ENCODE measurements around the gene TTYH2. TPM values are rescaled to one million over a fixed set of nuclear protein-coding genes. Genes with fewer than 3 reads are reported as not detected.
"Not testable (repeated sequence)": the region's sequence is repeated elsewhere in the genome, so short reads cannot be mapped to it uniquely, and the experiment has no call there.

Gene TTYH2
- polyA plus RNA-seq, 1 donor from 2014 or later, result 2.5 TPM

- H2AFZ ChIP-seq (ENCODE audit: low read depth, low read length); H3K9me3 ChIP-seq (ENCODE audit: low read length); H3K4me3 ChIP-seq (ENCODE audit: low read length); H3K4me2 ChIP-seq (ENCODE audit: low read length); H3K27ac ChIP-seq (ENCODE audit: low read length); H3K79me2 ChIP-seq (replicated peaks; ENCODE audit: insufficient read depth, low read length); H3K9ac ChIP-seq (ENCODE audit: low read length); H3F3A ChIP-seq (ENCODE audit: insufficient read depth, low read length, poor library complexity, severe bottlenecking); H4K20me1 ChIP-seq (ENCODE audit: insufficient read depth); H3K9me2 ChIP-seq (ENCODE audit: insufficient read depth, low read length); H3K36me3 ChIP-seq (ENCODE audit: insufficient read depth, low read length); H3K27me3 ChIP-seq (ENCODE audit: insufficient read depth, low read depth, low read length): not testable (repeated sequence)
Measured at GRCh38 chr17:74282274-74282586, 68.9 kb downstream of the TTYH2 start.

DNA sequence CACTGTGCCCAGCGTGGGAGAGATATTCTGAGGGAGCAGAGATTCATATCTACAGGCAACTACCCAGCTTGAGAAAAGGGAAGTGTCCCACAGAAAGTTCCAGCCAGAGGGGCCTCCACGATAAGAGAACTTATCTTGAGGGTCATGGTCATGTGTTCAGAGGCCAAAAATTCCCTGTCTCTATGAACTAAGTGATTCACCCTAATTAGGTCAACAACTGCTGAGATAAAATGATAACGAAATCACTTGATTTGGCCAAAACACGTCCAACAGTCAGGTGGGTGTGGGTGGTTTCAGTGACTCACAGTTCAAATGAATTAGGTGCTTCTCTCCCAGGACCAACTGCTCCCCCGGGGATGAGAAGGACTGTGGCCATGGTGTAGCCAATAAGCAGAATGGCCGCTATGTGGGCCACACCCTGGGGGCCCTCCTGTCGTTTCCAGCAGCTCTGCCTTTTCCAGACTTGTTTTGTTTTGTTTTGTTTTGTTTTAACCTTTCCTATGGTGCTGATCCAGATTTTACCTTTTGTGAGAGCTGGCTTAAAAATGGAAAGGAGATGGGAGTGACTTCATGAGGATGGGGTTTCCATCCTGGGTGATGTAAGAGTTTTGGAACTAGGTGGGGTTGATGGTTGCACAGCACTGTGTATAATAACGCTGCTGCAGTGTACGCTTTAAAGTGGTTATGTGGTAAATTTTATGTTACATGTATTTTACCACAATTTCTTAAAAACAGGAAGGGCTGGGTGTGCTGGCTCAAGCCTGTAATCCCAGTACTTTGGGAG lies 69.4 kb downstream of the TTYH2 start:
- no peak for TF ChIP-seq EZH2 (IDR thresholded peaks at IDR 0.05; ENCODE audit: borderline replicate concordance, insufficient read depth, low read length, poor library complexity, severe bottlenecking)
- TF ChIP-seq MXI1 (conservative IDR thresholded peaks at IDR 0.05; ENCODE audit: poor library complexity, severe bottlenecking), result no peak
- no peak for TF ChIP-seq POLR2AphosphoS5 (IDR thresholded peaks at IDR 0.05)
- no peak for TF ChIP-seq REST (IDR thresholded peaks at IDR 0.05; ENCODE audit: borderline replicate concordance)
- no peak for TF ChIP-seq TAF1 (IDR thresholded peaks at IDR 0.05; ENCODE audit: low read depth)
- TF ChIP-seq RAD21 (conservative IDR thresholded peaks at IDR 0.05), result no peak
- TF ChIP-seq SMC3 (conservative IDR thresholded peaks at IDR 0.05; ENCODE audit: poor library complexity), result no peak
- TF ChIP-seq EP300 (conservative IDR thresholded peaks at IDR 0.05; ENCODE audit: poor library complexity, severe bottlenecking), result no peak
- TF ChIP-seq, protein P1, sequence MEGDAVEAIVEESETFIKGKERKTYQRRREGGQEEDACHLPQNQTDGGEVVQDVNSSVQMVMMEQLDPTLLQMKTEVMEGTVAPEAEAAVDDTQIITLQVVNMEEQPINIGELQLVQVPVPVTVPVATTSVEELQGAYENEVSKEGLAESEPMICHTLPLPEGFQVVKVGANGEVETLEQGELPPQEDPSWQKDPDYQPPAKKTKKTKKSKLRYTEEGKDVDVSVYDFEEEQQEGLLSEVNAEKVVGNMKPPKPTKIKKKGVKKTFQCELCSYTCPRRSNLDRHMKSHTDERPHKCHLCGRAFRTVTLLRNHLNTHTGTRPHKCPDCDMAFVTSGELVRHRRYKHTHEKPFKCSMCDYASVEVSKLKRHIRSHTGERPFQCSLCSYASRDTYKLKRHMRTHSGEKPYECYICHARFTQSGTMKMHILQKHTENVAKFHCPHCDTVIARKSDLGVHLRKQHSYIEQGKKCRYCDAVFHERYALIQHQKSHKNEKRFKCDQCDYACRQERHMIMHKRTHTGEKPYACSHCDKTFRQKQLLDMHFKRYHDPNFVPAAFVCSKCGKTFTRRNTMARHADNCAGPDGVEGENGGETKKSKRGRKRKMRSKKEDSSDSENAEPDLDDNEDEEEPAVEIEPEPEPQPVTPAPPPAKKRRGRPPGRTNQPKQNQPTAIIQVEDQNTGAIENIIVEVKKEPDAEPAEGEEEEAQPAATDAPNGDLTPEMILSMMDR (IDR thresholded peaks at IDR 0.05; ENCODE audit: poor library complexity, severe bottlenecking), result no peak
- no peak overlapping the region for H3K4me3 ChIP-seq (ENCODE audit: low read length)
- no peaks in the 10 kb centered on the region for H3F3A ChIP-seq (ENCODE audit: insufficient read depth, low read length, poor library complexity, severe bottlenecking)
- H3K4me2 ChIP-seq (ENCODE audit: low read length), result no peak overlapping the region
- no peak overlapping the region for H2AFZ ChIP-seq (ENCODE audit: low read depth, low read length)
- H3K9me2 ChIP-seq (ENCODE audit: insufficient read depth, low read length), result no peaks in the 10 kb centered on the region
- H3K79me2 ChIP-seq (replicated peaks; ENCODE audit: insufficient read depth, low read length), result no peaks in the 10 kb centered on the region
- H3K27ac ChIP-seq (ENCODE audit: low read length), result no peak overlapping the region
- H3K36me3 ChIP-seq (ENCODE audit: insufficient read depth, low read length), result no peaks in the 10 kb centered on the region
- H3K9me3 ChIP-seq (ENCODE audit: low read length), result no peaks in the 10 kb centered on the region
- no peaks in the 10 kb centered on the region for H4K20me1 ChIP-seq (ENCODE audit: insufficient read depth)
- no peaks in the 10 kb centered on the region for H3K27me3 ChIP-seq (ENCODE audit: insufficient read depth, low read depth, low read length)
- no peak overlapping the region for H3K9ac ChIP-seq (ENCODE audit: low read length)

GRCh38 chr17:74283371-74283673 lies 70.0 kb downstream of the TTYH2 start:
- no peak overlapping the region for H3K4me2 ChIP-seq (ENCODE audit: low read length)
- H3F3A ChIP-seq (ENCODE audit: insufficient read depth, low read length, poor library complexity, severe bottlenecking), result no peaks in the 10 kb centered on the region
- H3K4me3 ChIP-seq (ENCODE audit: low read length), result no peak overlapping the region
- H4K20me1 ChIP-seq (ENCODE audit: insufficient read depth), result no peaks in the 10 kb centered on the region
- H3K27me3 ChIP-seq (ENCODE audit: insufficient read depth, low read depth, low read length), result no peaks in the 10 kb centered on the region
- TF ChIP-seq MXI1 (conservative IDR thresholded peaks at IDR 0.05; ENCODE audit: poor library complexity, severe bottlenecking) (no peak), REST (IDR thresholded peaks at IDR 0.05; ENCODE audit: borderline replicate concordance) (no peak), RAD21 (conservative IDR thresholded peaks at IDR 0.05) (no peak), TAF1 (IDR thresholded peaks at IDR 0.05; ENCODE audit: low read depth) (no peak), SMC3 (conservative IDR thresholded peaks at IDR 0.05; ENCODE audit: poor library complexity) (no peak), EP300 (conservative IDR thresholded peaks at IDR 0.05; ENCODE audit: poor library complexity, severe bottlenecking) (no peak), EZH2 (IDR thresholded peaks at IDR 0.05; ENCODE audit: borderline replicate concordance, insufficient read depth, low read length, poor library complexity, severe bottlenecking) (no peak), POLR2AphosphoS5 (IDR thresholded peaks at IDR 0.05) (no peak)
- TF ChIP-seq, protein P1 (IDR thresholded peaks at IDR 0.05; ENCODE audit: poor library complexity, severe bottlenecking), result no peak
- H3K36me3 ChIP-seq (ENCODE audit: insufficient read depth, low read length), result no peaks in the 10 kb centered on the region
- no peaks in the 10 kb centered on the region for H3K9me3 ChIP-seq (ENCODE audit: low read length)
- no peak overlapping the region for H2AFZ ChIP-seq (ENCODE audit: low read depth, low read length)
- no peak overlapping the region for H3K9ac ChIP-seq (ENCODE audit: low read length)
- no peak overlapping the region for H3K27ac ChIP-seq (ENCODE audit: low read length)
- H3K79me2 ChIP-seq (replicated peaks; ENCODE audit: insufficient read depth, low read length), result no peaks in the 10 kb centered on the region
- no peaks in the 10 kb centered on the region for H3K9me2 ChIP-seq (ENCODE audit: insufficient read depth, low read length)
